Stimulated activated CD4-positive, alpha-beta T cell treated with anti-CD3 and anti-CD28 coated beads, Interleukin-15, amount 100 ng/mL, for 48 hours (primary cell): Measurements from ENCODE around the gene TGFBRAP1.
A peak's percentile ranks its signal among the peaks of the same experiment; 100 is the strongest.

ENCODE experiments used
- DNase-seq, 2 donors: peaks; one replicate each; pipeline ENCODE4 v3.0.0-alpha.2; 2020; ENCODE audit warnings: low read depth in 2 of 2

Gene TGFBRAP1

DNA sequence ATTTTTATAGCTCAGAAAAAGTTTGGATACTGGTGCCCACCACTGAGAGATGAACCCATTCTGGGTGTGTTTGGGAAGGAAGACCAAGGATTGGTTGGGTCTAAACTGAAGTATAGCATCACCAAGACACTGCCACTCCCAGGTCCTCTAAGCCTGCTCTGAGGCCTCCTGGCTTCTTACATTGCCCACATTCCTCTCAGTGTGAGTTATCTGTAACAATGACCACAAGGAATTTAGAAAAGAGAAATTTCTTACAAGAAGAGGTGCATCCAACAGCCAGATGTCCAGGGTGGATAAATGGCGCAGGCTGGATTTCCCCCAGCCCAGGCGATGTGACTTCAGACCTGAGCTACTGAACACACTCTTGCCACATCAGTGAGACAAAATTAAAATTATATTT is 89.6 kb downstream of the TGFBRAP1 start:
- DNase-seq, result no peak

DNA sequence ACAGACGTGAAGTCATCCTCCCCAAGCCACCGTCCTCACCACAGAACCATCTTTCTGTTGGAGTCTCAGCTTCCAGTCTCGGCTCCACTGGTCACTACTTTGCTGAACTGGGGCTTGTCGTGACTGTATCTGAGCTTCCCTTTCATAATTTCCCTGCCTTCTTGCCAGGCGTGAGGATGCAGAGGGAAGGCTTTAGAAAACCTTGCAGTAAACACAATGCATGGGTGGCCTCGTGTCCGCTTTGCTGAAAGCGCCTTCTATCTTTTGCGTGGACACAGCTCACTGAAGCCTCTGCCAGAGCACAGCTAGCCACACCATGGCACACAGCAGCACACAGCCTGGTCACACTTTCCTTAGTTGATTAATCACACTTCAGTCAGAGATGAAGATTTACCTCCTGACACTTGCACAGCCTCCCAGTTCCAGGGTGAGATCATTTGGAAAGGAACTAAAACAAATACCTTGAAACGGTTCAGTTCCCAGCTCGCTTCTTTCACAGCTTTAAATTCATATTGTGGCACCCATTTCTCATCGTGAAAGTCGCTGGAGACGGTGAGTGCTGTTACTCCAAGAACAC is 90.8 kb downstream of the TGFBRAP1 start:
- DNase-seq, result no peak

DNA sequence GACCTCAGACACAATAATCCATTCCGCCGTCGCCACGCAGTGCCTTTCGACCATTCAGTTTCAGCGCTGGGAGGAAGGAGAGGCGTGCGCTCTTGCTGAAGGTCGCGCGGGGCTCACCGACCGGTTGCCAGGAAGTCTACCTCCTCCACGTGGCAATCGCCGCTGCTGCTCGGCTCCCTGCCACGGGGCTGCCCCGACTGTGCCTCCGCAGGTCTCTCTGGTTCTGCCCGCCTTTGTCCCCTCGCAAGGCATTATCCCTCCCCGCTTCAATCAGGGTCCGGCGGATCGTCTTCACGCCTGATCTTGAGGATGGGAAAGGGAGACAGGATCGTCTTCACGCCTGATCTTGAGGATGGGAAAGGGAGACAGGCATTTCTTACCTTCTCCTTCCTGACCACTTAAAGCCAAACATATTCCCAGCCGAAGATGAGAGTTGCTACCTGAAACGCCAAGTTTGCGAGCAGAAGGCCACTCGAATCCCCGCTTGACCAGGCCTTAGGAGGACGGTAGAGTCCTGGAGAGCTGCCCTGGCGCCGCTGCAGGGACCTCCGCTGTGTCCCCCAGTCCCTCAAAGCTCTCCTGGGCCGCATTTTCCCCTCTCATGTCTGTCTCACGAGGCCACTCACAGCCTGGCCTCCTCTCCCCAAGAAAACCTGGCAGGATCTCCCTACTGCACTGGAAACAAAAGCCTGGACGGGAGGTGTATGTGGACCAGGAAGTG is 92.3 kb downstream of the TGFBRAP1 start:
- no peak for DNase-seq

DNA sequence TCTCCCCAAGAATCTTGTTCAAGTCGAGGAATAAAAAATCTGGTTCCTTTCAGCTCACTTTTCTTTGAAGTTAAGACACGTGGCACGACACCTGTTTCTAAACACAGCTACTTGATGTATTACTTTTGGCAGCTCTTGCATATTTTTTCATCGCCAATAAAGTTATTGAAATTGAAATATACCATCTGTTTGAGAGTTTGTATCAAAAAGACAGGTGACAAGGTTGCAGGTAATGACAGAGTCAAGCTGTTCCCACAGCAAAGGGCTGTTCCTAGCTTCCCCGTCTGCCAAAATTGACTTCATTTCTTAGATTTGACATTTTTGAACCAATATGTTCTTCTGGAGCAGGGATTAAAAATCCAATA is 93.5 kb downstream of the TGFBRAP1 start:
- DNase-seq, result no peak

DNA sequence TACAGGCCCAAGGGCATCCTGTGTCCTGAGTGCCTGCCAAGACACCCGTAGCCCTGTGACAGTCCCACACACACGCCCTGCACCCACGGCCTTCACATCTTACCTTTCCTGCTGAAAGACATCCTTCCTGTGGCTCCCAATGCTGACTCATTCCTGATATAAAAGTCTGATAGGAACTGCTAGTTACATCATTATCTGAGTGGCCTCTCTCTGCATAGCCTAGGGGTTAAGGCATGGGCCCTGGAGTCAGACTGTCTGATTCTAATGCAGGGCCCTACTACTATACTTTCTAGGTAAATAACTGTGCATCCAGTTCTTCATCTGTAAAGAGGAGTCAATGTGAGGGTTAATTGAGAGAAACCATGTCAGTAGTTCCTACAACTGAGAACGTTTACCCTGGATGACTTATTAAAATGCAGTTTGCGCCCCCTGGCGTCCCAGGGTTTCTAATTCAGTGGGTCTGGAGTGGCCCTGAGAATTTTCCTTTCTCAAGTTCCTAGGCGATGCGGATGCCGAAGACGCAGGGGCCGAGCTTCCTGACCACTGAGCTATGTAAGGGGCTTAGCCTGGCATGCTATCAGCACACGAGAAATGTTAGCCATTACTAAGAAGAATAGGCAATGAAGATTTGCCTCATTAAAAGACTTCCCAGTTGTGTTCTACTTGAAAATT is 94.0 kb downstream of the TGFBRAP1 start:
- DNase-seq, result peak; percentile 40 to 58

DNA sequence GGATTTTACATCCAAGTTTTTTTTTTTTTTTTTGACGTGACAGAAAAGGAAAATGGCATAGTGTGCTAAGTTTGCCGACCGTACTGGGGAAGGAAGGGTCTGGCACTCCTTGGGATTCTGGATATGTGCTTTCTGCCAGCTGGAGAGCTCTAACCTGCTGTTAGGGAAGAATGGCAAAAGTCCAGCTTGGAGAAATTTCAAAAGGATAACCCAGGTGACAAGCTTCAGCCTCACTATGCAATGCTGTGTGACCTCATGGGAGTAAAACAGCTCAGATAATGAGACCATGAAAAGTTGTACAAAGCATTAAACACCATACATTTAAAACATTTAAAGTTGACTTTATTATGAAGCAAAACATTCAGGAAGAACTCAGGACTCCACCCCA is 98.3 kb downstream of the TGFBRAP1 start:
- no peak for DNase-seq

DNA sequence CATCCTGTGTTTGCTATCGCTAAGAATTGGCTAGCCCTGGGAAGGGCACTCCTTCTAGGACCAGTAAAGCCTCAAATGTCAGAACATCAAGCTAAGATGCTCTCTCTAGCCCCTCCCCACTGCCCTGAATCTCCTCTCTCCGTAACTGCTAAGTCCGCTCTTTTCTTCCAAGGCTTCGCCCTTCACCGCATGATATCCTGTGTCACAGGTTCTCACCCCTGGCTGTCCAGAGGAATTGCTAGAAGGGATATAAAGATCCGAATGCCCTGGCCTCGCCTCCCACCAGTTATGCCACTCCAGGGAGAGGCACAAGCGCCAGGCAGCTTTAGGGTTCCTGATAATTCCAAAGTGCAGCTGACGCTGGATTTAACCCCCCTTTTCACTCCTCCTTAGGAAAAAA is 105.1 kb downstream of the TGFBRAP1 start:
- no peak for DNase-seq

DNA sequence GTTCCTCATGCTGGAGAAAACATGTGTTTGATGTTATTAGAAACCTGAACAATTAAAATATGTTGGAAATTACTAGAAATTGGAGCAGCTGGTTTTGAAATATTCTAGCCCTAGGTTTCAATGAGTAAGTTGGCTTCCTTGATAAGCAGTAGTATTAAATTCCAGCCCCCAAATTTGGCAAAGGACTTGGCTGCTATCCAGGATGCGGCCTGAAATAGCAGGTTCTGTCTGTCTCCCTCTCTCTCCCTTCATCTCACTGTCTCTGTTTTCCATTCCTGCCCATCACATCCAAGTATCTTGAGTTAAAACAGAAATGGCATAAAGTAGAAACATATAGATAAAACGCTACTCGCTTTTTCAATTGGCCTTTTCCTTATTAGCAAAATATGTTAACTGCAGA is 108.9 kb downstream of the TGFBRAP1 start:
- DNase-seq, result no peak

DNA sequence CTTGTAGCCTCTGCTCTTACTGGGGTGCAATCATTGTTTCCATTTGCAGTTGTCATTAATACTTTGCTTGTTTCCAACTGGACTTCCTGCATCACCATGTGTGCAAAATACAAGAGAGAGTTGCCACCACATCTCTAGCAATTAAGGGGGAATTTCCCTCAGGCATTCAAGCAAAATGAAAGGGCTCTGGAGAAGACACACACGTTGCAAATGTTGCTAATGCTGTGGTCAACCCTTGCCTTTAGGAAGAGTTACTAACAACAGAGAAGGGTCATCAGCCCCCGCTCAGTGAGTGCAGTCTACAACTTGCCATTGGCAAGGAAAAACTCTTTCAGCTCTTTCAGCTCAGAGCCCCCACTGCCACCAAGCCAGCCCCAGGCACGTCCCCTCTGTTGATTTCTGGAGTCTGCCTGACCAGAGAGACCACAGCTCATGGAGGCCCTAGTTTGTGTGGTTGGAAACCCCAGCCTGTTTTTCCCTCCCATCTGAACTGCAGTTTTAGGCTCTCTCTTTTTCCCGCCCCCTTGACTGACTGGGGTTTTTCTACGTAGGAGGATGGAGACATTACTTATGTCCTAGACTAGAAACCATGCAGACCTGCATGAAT is 113.8 kb downstream of the TGFBRAP1 start:
- DNase-seq, result no peak
